ENCODE measurements around the gene PLGRKT. TPM values are rescaled to one million over a fixed set of nuclear protein-coding genes. Genes with fewer than 3 reads are reported as not detected.
"Not testable (repeated sequence)": the region's sequence is repeated elsewhere in the genome, so short reads cannot be mapped to it uniquely, and the experiment has no call there.

Gene PLGRKT, protein sequence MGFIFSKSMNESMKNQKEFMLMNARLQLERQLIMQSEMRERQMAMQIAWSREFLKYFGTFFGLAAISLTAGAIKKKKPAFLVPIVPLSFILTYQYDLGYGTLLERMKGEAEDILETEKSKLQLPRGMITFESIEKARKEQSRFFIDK
- 10 to 100 TPM; 21.5 to 32.0 (median 26.1) TPM for total RNA-seq

- in situ Hi-C loops (cut with MboI; ENCODE audit: low pct_unique_long_range_greater_than_20kb in 2 of 9, low sequenced_read_pairs in 9 of 9, unreplicated experiment in 9 of 9), result loop anchor here in 3 of 9 experiments (25.0 kb wide), 2 partner anchors 250 to 675 kb away; partner anchors contain the start of gene INSL6 (in 3 of the 3)
- peak within 1 kb of the TSS; percentile 48 to 84 (median 53) for H3K4me3 ChIP-seq
- H3K4me1 ChIP-seq (replicated peaks in 1 of 2), result peaks cover 11 to 13% of the 10 kb centered on the region in 2 donors
- H3K27ac ChIP-seq, result peak within 1 kb of the TSS; percentile 50 to 78
- peak; percentile 85 to 99 (median 98) for ATAC-seq (replicated peaks in 6 of 8)
- 0 to 5% (median 0%) methylated on average over 1 to 44 of the region's 55 CpGs; no CpG with 5 or more reads in 1 of the 10 experiments for WGBS, 10 experiments
Observed at GRCh38 chr9:5437254-5438216, at the start of gene PLGRKT. PLGRKT (minus strand) TSS chr9:5437925; CDS start chr9:5431977, 5,948 bp downstream.

DNA sequence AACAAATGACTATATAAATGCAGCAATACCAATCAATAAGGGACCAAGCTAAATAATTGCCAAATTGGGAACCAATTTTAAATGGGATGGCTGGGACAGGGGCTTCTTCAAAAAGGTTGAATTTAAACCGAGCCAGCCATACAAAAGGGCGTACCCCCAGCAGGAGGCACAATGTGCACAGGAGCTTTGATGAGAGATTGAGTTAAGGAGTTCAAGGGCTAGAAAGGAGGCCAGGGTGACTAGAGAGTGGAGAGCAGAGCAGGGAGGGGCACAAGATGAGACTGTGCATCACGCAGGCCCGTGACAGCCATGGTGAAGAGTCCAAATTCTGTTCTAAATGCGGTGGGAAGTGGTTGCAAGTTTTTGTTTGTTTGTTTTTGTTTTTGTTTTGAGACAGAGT, 49.3 kb upstream of the PLGRKT start:
- in situ Hi-C loops (cut with MboI; ENCODE audit: low pct_unique_long_range_greater_than_20kb in 2 of 9, low sequenced_read_pairs in 9 of 9, unreplicated experiment in 9 of 9), result no loop called here
- Histone ChIP-seq H3K27ac (no peak overlapping the region), H3K4me1 (replicated peaks in 1 of 2) (no peaks in the 10 kb centered on the region), H3K4me3 (no peak overlapping the region)
- WGBS, 10 experiments, result 59 to 100% (median 77%) methylated on average over 1 to 5 of the region's 5 CpGs; no CpG with 5 or more reads in 3 of the 10 experiments
- ATAC-seq (replicated peaks in 6 of 8), result no peak

DNA sequence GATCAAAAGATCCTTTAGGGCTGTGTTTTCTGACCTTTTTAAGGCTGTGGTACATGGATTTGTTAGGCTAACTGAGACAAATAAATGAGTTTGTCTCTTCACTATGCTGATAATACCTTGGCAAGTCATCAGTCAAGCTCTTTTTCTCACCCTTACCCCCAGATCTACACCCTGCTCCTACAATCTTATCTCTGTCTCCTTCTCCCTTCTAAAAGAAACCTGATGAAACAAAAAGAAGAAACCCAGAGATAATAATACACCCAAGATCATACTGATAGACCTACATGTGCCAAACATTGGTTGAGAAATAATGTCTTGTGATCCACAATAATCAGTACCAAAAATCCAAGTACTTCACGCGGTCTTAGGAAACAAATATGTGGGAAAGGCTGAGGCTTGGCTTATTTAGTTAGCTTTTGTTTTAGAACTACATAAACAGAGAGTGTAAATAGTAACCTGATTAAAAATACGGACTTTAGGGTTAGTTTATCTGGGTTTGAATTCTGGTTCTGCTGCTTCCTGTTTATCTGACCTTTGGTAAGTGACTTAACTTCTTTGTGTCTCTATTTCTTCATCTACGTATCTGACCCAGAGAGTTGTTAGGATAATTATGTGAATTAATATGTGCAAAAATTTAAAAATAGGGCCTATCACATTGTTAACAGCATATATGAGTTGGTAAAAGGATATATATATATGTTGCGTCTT, 47.8 kb upstream of the PLGRKT start:
- Histone ChIP-seq H3K27ac (no peak overlapping the region), H3K4me1 (replicated peaks in 1 of 2) (no peaks in the 10 kb centered on the region), H3K4me3 (no peak overlapping the region)
- 62 to 100% (median 92%) methylated on average over 2 to 5 of the region's 5 CpGs for WGBS, 10 experiments
- no peak for ATAC-seq (replicated peaks in 6 of 8)
- in situ Hi-C loops (cut with MboI; ENCODE audit: low pct_unique_long_range_greater_than_20kb in 2 of 9, low sequenced_read_pairs in 9 of 9, unreplicated experiment in 9 of 9), result no loop called here

DNA sequence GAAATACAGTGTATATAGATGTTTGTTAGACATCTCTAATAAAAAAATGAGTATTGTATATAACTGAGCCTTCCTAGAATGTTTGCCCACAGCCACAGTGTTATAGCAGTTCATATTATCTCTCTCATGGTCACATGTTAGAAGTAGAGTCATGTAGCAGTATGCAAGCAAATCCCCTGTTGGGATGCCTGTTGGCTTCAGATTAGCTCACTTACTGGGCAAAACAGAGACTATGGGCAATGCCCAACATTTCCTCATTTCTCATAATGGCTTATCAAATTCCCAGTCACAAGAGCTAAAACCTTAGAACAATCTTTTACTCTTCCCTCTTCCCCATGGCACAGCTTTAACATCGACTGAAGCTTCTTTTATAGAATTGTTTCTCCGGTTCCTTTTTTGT, 45.6 kb upstream of the PLGRKT start:
- Histone ChIP-seq H3K4me3 (no peak overlapping the region), H3K4me1 (replicated peaks in 1 of 2) (no peaks in the 10 kb centered on the region), H3K27ac (no peak overlapping the region)
- in situ Hi-C loops (cut with MboI; ENCODE audit: low pct_unique_long_range_greater_than_20kb in 2 of 9, low sequenced_read_pairs in 9 of 9, unreplicated experiment in 9 of 9), result no loop called here
- 20 to 100% (median 74%) methylated on average over 1 to 2 of the region's 2 CpGs; no CpG with 5 or more reads in 1 of the 10 experiments for WGBS, 10 experiments
- no peak for ATAC-seq (replicated peaks in 6 of 8)

DNA sequence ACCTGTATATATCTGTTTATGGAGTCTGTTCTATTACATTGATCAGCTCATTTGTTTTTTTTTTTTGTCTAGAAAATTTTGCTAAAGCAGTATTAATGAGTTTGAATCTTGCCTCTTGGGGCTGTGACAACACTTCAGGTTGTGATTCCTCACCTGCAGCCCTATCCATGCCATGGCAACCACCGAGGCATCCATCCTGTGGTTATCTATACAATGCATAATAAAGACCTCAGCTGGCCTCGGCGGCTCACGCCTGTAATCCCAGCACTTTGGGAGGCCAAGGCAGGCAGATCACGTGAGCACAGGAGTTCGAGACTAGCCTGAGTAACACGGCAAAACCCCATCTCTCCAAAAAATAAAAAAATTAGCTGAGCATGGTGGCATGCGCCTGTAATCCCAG, 44.5 kb upstream of the PLGRKT start:
- 40 to 100% (median 70%) methylated on average over 1 to 8 of the region's 8 CpGs; no CpG with 5 or more reads in 1 of the 10 experiments for WGBS, 10 experiments
- no peak overlapping the region for H3K27ac ChIP-seq
- in situ Hi-C loops (cut with MboI; ENCODE audit: low pct_unique_long_range_greater_than_20kb in 2 of 9, low sequenced_read_pairs in 9 of 9, unreplicated experiment in 9 of 9), result no loop called here
- no peak overlapping the region for H3K4me3 ChIP-seq
- no peaks in the 10 kb centered on the region for H3K4me1 ChIP-seq (replicated peaks in 1 of 2)
- ATAC-seq (replicated peaks in 6 of 8), result no peak

GRCh38 chr9:5481322-5482040, 43.8 kb upstream of the PLGRKT start:
- Histone ChIP-seq H3K4me1 (replicated peaks in 1 of 2) (no peaks in the 10 kb centered on the region), H3K27ac (no peak overlapping the region), H3K4me3 (no peak overlapping the region)
- WGBS, 10 experiments, result 50 to 98% (median 86%) methylated on average over 1 to 5 of the region's 5 CpGs
- no peak for ATAC-seq (replicated peaks in 6 of 8)
- in situ Hi-C loops (cut with MboI; ENCODE audit: low pct_unique_long_range_greater_than_20kb in 2 of 9, low sequenced_read_pairs in 9 of 9, unreplicated experiment in 9 of 9), result no loop called here

- WGBS, 10 experiments, result 76 to 95% (median 84%) methylated on average over 1 to 4 of the region's 4 CpGs; no CpG with 5 or more reads in 3 of the 10 experiments
- no peak overlapping the region for H3K4me3 ChIP-seq
Observed at GRCh38 chr9:5480919-5481318, 43.2 kb upstream of the PLGRKT start.

GRCh38 chr9:5479994-5480694, 42.4 kb upstream of the PLGRKT start:
- WGBS, 10 experiments, result 43 to 96% (median 81%) methylated on average over 2 to 3 of the region's 3 CpGs
- no peak overlapping the region for H3K27ac ChIP-seq
- no peak overlapping the region for H3K4me3 ChIP-seq
- no peak for ATAC-seq (replicated peaks in 6 of 8)
- in situ Hi-C loops (cut with MboI; ENCODE audit: low pct_unique_long_range_greater_than_20kb in 2 of 9, low sequenced_read_pairs in 9 of 9, unreplicated experiment in 9 of 9), result no loop called here
- H3K4me1 ChIP-seq (replicated peaks in 1 of 2), result no peaks in the 10 kb centered on the region

More at GRCh38 chr9:5480919-5481318, 43.2 kb upstream of the PLGRKT start:
- H3K4me1 ChIP-seq (replicated peaks in 1 of 2), result no peaks in the 10 kb centered on the region
- no peak overlapping the region for H3K27ac ChIP-seq
- in situ Hi-C loops (cut with MboI; ENCODE audit: low pct_unique_long_range_greater_than_20kb in 2 of 9, low sequenced_read_pairs in 9 of 9, unreplicated experiment in 9 of 9), result no loop called here
- no peak for ATAC-seq (replicated peaks in 6 of 8)

- no peak overlapping the region for H3K27ac ChIP-seq
- WGBS, 10 experiments, result 70% methylated on average over 2 of the region's 2 CpGs; no CpG with 5 or more reads in 9 of the 10 experiments
- in situ Hi-C loops (cut with MboI; ENCODE audit: low pct_unique_long_range_greater_than_20kb in 2 of 9, low sequenced_read_pairs in 9 of 9, unreplicated experiment in 9 of 9), result no loop called here
- H3K4me1 ChIP-seq (replicated peaks in 1 of 2), result no peaks in the 10 kb centered on the region
- no peak for ATAC-seq (replicated peaks in 6 of 8)
- no peak overlapping the region for H3K4me3 ChIP-seq
Observed at GRCh38 chr9:5478206-5478605, 40.5 kb upstream of the PLGRKT start.

GRCh38 chr9:5475611-5476010, 37.9 kb upstream of the PLGRKT start:
- ATAC-seq (replicated peaks in 6 of 8); H3K4me3 ChIP-seq; H3K27ac ChIP-seq; H3K4me1 ChIP-seq (replicated peaks in 1 of 2); in situ Hi-C loops (cut with MboI; ENCODE audit: low pct_unique_long_range_greater_than_20kb in 2 of 9, low sequenced_read_pairs in 9 of 9, unreplicated experiment in 9 of 9): not testable (repeated sequence)
- WGBS, 10 experiments, result 67% methylated on average over 1 of the region's 2 CpGs; no CpG with 5 or more reads in 9 of the 10 experiments

- no peak for ATAC-seq (replicated peaks in 6 of 8)
- Histone ChIP-seq H3K4me3 (no peak overlapping the region), H3K27ac (no peak overlapping the region), H3K4me1 (replicated peaks in 1 of 2) (no peaks in the 10 kb centered on the region)
- in situ Hi-C loops (cut with MboI; ENCODE audit: low pct_unique_long_range_greater_than_20kb in 2 of 9, low sequenced_read_pairs in 9 of 9, unreplicated experiment in 9 of 9), result loop anchor here in 2 of 9 experiments (25.0 kb wide), 1 partner anchor 116 kb away; no protein-coding TSS in a partner anchor
- 57 to 100% (median 94%) methylated on average over 1 to 3 of the region's 3 CpGs for WGBS, 10 experiments
Observed at GRCh38 chr9:5470816-5471215, 33.1 kb upstream of the PLGRKT start.

- no peak for ATAC-seq (replicated peaks in 6 of 8)
- WGBS, 10 experiments, result 0 to 100% (median 78%) methylated on average over 1 of the region's 1 CpG
- no peak overlapping the region for H3K27ac ChIP-seq
- in situ Hi-C loops (cut with MboI; ENCODE audit: low pct_unique_long_range_greater_than_20kb in 2 of 9, low sequenced_read_pairs in 9 of 9, unreplicated experiment in 9 of 9), result loop anchor here in 2 of 9 experiments (25.0 kb wide), 1 partner anchor 117 kb away; no protein-coding TSS in a partner anchor
- no peaks in the 10 kb centered on the region for H3K4me1 ChIP-seq (replicated peaks in 1 of 2)
- H3K4me3 ChIP-seq, result no peak overlapping the region
Observed at GRCh38 chr9:5470122-5470521, 32.4 kb upstream of the PLGRKT start.

All from motor neuron (in vitro differentiated cells).